WERI-Rb-1 (cell line): ENCODE results near the gene IRF3.
"Not testable (repeated sequence)": the region's sequence is repeated elsewhere in the genome, so short reads cannot be mapped to it uniquely, and the experiment has no call there.

Source experiments
- DNase-seq: peaks from one replicate; pipeline ENCODE4 v3.0.0-alpha.2; 2020
- H3K27ac ChIP-seq: fragments of 250-450 bp; sonication (Bioruptor Pico); 2 replicates; pipeline ENCODE4 v1.5.1; 2020; ENCODE audit warnings: mild to moderate bottlenecking, moderate library complexity
- H3K27me3 ChIP-seq: fragments of 250-450 bp; sonication (Bioruptor Pico); 2 replicates; pipeline ENCODE4 v1.5.1; 2021; ENCODE audit warnings: mild to moderate bottlenecking, low read depth, moderate library complexity; ENCODE audit not compliant: insufficient read depth, severe bottlenecking
- H3K36me3 ChIP-seq: fragments of 250-450 bp; sonication (Bioruptor Pico); 2 replicates; pipeline ENCODE4 v1.5.1; 2020; ENCODE audit warnings: mild to moderate bottlenecking, moderate library complexity
- H3K4me3 ChIP-seq: 2 replicates; pipeline ENCODE4 v1.5.1; 2011; ENCODE audit warnings: low read depth, mild to moderate bottlenecking, control low read depth, low read length
- H3K9me3 ChIP-seq: fragments of 250-450 bp; sonication (Bioruptor Pico); 2 replicates; pipeline ENCODE4 v1.5.1; 2021; ENCODE audit warnings: mild to moderate bottlenecking, moderate library complexity; ENCODE audit not compliant: severe bottlenecking
- TF ChIP-seq, protein P1 (sequence below): IDR thresholded peaks from 2 replicates; pipeline ENCODE4 v1.5.1; 2011; ENCODE audit warnings: low read depth, mild to moderate bottlenecking, control low read depth, inconsistent platforms, low read length

Gene IRF3

DNA sequence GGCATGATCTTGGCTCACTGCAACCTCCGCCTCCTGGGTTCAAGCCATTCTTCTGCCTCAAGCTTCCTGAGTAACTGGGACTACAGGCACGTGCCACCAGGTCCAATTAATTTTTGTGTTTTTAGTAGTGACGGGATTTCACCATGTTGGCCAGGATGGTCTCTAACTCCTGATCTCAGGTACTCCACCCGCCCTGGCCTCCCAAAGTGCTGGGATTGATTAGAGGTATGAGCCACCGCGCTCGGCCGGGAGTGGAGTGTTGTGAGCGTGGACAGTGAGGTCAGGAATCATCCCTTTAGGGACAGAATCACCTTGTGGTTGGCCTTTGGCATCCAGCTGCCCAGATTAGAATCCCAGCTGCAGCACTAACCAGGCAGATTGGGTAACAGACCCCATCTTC, 36.0 kb downstream of the IRF3 start:
- peaks cover 29% of the 10 kb centered on the region for H3K36me3 ChIP-seq
- TF ChIP-seq, protein P1, sequence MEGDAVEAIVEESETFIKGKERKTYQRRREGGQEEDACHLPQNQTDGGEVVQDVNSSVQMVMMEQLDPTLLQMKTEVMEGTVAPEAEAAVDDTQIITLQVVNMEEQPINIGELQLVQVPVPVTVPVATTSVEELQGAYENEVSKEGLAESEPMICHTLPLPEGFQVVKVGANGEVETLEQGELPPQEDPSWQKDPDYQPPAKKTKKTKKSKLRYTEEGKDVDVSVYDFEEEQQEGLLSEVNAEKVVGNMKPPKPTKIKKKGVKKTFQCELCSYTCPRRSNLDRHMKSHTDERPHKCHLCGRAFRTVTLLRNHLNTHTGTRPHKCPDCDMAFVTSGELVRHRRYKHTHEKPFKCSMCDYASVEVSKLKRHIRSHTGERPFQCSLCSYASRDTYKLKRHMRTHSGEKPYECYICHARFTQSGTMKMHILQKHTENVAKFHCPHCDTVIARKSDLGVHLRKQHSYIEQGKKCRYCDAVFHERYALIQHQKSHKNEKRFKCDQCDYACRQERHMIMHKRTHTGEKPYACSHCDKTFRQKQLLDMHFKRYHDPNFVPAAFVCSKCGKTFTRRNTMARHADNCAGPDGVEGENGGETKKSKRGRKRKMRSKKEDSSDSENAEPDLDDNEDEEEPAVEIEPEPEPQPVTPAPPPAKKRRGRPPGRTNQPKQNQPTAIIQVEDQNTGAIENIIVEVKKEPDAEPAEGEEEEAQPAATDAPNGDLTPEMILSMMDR, result no peak
- no peaks in the 10 kb centered on the region for H3K9me3 ChIP-seq
- DNase-seq, result no peak
- H3K4me3 ChIP-seq, result no peak overlapping the region
- no peaks in the 10 kb centered on the region for H3K27me3 ChIP-seq
- H3K27ac ChIP-seq, result no peak overlapping the region

DNA sequence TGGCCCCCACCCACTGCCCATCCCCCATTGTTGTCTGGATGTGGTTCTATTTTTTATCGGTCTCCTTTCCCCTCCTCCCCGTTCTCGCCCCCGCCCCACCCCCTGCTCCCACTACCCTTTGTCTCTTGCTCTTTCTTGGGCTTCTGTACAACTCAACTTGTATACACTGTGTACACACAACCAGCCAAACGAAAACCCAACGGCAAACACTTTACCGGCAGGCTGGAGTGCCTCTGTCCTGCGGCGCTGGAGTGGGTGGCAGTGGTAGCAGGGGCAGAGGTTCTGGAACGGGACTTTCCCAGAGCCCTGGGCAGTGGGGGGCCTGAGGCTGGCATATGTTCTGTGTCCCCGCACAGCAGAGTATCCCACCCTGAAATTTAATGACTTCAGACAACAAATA, 39.4 kb downstream of the IRF3 start:
- TF ChIP-seq, protein P1, result no peak
- no peaks in the 10 kb centered on the region for H3K27me3 ChIP-seq
- DNase-seq, result no peak
- H3K9me3 ChIP-seq, result no peaks in the 10 kb centered on the region
- H3K4me3 ChIP-seq, result no peak overlapping the region
- H3K27ac ChIP-seq, result no peak overlapping the region
- H3K36me3 ChIP-seq, result peaks cover 44% of the 10 kb centered on the region

- Histone ChIP-seq H3K36me3 (peaks cover 45% of the 10 kb centered on the region), H3K4me3 (no peak overlapping the region), H3K27ac (no peak overlapping the region), H3K27me3 (no peaks in the 10 kb centered on the region), H3K9me3 (no peaks in the 10 kb centered on the region)
- no peak for DNase-seq
- TF ChIP-seq, protein P1, result no peak
These were observed 40.4 kb downstream of the IRF3 start for GRCh38 chr19:49624967-49625910.

- H3K9me3 ChIP-seq, H3K27me3 ChIP-seq, H3K27ac ChIP-seq, H3K4me3 ChIP-seq, DNase-seq: not testable (repeated sequence)
- peaks cover 69% of the 10 kb centered on the region for H3K36me3 ChIP-seq
These were observed 47.8 kb downstream of the IRF3 start for GRCh38 chr19:49617860-49618259.

DNA sequence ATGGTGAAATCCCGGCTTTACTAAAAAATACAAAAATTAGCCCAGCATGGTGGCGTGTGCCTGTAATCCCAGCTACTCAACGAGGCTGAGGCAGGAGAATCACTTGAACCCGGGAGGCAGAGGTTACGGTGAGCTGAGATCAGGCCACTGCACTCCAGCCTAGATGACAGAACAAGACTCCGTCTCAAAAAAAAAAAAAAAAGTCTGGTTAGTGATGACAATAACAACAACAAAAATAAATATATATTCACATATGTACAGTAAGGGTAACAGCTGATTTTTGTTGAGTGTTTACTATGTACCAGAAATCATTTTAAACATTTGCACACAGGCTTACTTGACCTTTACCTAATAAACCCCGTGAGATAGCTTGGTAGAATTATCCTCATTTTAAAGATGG, 48.7 kb downstream of the IRF3 start:
- TF ChIP-seq, protein P1, result no peak
- H3K27me3 ChIP-seq, result no peaks in the 10 kb centered on the region
- peaks cover 69% of the 10 kb centered on the region for H3K36me3 ChIP-seq
- H3K9me3 ChIP-seq, result no peaks in the 10 kb centered on the region
- no peak overlapping the region for H3K27ac ChIP-seq
- H3K4me3 ChIP-seq, result no peak overlapping the region
- no peak for DNase-seq

DNA sequence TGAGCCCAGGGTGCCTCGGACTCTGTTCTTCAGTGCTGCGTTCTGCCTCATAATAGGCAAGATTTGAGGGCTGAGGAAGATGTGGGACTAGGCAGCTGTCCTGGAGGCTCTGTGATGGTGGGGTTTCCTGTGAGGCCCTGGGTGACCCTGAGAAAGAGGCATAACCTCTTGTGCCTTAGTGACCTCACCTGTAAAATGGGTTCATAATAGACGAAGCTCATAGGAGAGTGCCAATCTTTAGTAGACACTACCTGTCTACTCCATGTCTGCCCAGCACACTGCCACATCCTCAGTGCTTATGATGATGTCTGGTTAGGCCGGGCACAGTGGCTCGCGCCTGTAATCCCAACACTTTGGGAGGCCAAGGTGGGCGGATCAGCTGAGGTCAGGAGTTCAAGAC, 49.1 kb downstream of the IRF3 start:
- peaks cover 65% of the 10 kb centered on the region for H3K36me3 ChIP-seq
- no peaks in the 10 kb centered on the region for H3K27me3 ChIP-seq
- H3K27ac ChIP-seq, result no peak overlapping the region
- H3K4me3 ChIP-seq, result no peak overlapping the region
- DNase-seq, result no peak
- TF ChIP-seq, protein P1, result no peak
- H3K9me3 ChIP-seq, result no peaks in the 10 kb centered on the region
